HG02642 (cell line): Measurements from ENCODE around the gene SLC44A2.
"Not testable (repeated sequence)": the region's sequence is repeated elsewhere in the genome, so short reads cannot be mapped to it uniquely, and the experiment has no call there.

Experiments used
- ATAC-seq: cut with Tn5 transposase; IDR thresholded peaks from one replicate; pipeline ENCODE4 v1.9.1; 2021; ENCODE audit warnings: mild to moderate bottlenecking; ENCODE audit not compliant: unreplicated experiment, poor library complexity

SLC44A2 gene

GRCh38 chr19:10644260-10645007, 19.1 kb downstream of the SLC44A2 start:
- no peak for ATAC-seq

GRCh38 chr19:10646456-10647159, 21.3 kb downstream of the SLC44A2 start:
- ATAC-seq: no peak

DNA sequence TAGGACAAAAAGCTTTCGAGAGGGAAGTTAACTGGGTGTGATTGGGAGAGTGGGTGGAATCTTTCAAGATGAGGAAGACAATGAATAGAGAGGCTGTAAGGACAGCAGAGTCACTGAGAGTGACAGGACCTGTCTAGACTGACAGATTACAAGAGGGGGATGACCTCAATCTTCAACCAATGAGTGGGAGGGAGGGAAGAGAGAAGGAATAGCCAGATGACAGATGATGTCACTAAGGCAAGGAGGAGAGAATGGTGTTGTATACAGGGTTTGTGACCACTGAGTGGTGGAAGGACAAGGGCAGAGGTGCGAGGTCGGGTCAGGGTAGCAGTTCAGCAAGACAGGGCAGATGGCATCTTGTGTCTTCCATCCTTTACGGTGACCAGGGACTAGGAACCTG, 23.0 kb downstream of the SLC44A2 start:
- no peak for ATAC-seq

DNA sequence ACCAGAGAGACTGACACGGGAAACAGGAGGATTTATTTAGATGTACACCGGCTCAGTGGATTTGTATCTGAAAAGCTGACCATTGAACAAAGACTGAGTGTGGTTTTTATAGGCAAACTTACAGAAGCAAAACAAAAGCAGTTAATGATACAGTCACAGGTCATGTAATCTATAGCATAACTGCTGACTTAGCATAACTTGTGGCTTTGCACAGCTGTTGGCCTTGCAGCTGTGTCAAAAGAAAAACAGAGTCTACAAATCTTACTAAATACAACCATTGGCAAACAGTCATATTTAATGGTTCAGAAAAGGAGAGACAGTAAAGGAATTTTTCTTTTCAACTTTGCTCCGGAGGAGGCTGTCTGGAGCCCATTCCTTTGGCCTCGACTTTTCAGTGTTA, 26.5 kb downstream of the SLC44A2 start:
- no peak for ATAC-seq

GRCh38 chr19:10653482-10653731, 28.1 kb downstream of the SLC44A2 start:
- no peak for ATAC-seq

- peak; percentile 77 for ATAC-seq
These were observed 28.6 kb downstream of the SLC44A2 start, which contains the start of gene ILF3 for GRCh38 chr19:10653732-10654609. Gene ILF3 (plus strand): TSS chr19:10654346. CDS start chr19:10670606, 16,260 bp downstream.

GRCh38 chr19:10654610-10655456, 29.5 kb downstream of the SLC44A2 start:
- peak; percentile 28 for ATAC-seq

- ATAC-seq: no peak
These were observed 30.3 kb downstream of the SLC44A2 start for GRCh38 chr19:10655457-10656312.

DNA sequence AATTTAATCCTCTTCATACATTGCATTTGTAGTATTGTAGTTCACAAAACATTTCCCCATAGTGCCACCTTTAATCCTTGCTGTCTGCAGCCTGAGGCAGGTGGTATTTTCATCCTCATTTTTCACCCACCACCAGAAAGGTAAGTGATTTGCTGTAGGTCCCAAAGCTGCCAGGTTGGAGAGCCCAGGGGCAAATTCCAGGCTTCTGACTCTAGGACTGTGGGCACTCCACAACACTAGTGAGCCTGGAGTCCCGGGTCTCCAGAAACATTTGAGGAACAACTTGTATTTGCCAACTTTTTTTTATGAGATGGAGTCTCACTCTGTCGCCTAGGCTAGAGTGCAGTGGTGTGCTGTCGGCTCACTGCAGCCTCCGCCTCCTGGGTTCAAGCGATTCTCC, 35.0 kb downstream of the SLC44A2 start:
- no peak for ATAC-seq

DNA sequence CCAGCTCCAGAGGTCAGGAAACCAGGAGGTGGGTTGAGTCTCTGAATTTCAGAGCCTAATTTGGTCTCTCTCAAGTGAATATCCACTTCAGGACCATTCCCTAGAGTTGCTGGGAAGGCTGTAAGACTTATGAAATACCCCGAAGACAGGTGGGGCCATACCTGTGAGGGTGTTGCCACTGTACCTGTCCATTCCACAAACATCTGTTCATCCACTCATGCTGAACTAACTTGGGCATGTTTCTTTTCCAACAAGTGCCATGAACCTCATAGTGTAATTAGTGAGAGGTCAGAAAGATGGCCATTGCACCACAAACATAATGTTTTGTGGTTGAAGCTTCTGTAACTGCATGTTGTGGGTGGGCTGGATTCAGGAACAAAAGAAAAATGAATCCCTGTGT, 36.6 kb downstream of the SLC44A2 start:
- ATAC-seq: no peak

DNA sequence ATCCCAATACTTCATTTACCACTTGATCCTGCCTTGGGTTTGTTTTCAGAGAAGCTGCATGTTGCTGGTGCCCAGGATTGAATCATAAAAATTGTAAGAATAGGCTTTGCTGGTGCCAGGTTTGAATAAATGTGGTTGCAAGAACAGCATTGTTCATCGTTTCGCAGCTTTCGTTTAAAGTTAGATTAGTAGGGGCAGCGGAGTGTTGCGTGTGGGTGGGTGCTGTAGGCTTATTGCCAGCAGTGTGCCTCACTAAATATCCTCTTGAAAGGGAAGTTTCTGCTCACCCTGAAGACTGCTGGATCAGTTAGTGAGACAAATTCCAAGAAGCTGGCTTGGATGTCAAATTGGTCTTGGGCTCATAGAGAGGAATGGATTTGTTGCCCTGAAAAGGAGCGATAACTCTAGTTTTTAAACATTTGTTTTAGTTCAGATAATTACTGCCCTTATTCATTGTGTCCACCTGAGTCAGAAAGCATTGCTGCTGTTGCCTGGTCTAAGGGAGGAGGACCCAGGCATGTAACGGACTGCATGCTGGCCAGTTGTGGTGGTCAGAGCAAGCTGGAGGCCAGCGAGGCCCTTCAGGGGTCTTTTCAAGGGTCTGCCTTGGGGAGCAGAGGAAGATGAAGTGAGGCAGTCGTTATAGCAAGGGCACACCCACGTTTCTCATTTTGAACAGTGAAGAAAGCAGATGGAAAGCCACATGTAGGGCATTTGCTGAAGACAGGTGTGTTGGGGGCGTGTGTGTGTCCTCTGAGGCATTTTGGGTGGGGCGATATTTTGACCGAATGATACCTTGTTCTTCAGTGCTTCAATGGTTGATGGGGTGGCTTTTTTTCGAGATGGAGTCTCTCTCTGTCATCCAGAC, 37.3 kb downstream of the SLC44A2 start:
- no peak for ATAC-seq

- ATAC-seq: not testable (repeated sequence)
These were observed 37.9 kb downstream of the SLC44A2 start for GRCh38 chr19:10663252-10663563.

GRCh38 chr19:10667867-10668266, 42.5 kb downstream of the SLC44A2 start:
- no peak for ATAC-seq

GRCh38 chr19:10669246-10669645, 43.9 kb downstream of the SLC44A2 start:
- no peak for ATAC-seq

GRCh38 chr19:10670182-10670581, 44.8 kb downstream of the SLC44A2 start:
- ATAC-seq: no peak

DNA sequence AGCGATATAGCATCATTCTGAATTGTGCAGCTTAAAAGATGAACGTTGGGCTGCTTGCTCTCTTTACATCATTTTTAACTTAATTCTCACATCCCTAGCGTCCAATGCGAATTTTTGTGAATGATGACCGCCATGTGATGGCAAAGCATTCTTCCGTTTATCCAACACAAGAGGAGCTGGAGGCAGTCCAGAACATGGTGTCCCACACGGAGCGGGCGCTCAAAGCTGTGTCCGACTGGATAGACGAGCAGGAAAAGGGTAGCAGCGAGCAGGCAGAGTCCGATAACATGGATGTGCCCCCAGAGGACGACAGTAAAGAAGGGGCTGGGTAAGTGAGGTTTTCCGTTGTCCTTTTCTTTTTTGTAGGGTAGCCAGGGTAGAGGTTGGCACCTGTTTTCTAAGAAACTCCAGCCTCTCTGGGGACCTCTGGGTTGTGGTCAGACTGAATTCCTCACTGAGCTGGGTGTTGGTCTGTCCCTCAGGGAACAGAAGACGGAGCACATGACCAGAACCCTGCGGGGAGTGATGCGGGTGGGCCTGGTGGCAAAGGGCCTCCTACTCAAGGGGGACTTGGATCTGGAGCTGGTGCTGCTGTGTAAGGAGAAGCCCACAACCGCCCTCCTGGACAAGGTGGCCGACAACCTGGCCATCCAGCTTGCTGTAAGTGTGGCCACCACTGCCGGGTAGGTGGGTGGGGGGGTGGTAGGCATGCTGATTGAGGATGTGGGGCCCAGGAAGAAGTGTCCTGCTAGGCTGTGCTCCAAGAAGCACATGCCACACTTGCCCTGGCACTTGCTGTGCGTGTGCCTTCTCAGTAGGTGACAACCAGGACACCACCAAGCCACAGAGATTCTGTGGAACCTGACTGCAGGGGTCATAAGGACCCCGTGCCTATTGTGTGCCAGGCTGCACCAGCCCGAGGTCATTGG, 45.8 kb downstream of the SLC44A2 start:
- ATAC-seq: no peak

- not testable (repeated sequence) for ATAC-seq
These were observed 46.6 kb downstream of the SLC44A2 start for GRCh38 chr19:10671922-10672321.
